Measurements from ENCODE around the gene ANTKMT.

Gene ANTKMT

GRCh38 chr16:708959-709358, 12.0 kb upstream of the ANTKMT start:
- TF ChIP-seq CSRNP3 (CRISPR knock-in tag; IDR thresholded peaks at IDR 0.05) (no peak), ZNF70 (CRISPR knock-in tag; IDR thresholded peaks at IDR 0.05) (no peak), TCF4 (CRISPR knock-in tag; IDR thresholded peaks at IDR 0.05; ENCODE audit: borderline replicate concordance) (no peak), SNAI2 (CRISPR knock-in tag; IDR thresholded peaks at IDR 0.05) (no peak), ISL1 (CRISPR knock-in tag; IDR thresholded peaks at IDR 0.05) (no peak), ZNF8 (CRISPR knock-in tag; IDR thresholded peaks at IDR 0.05) (no peak), CREB5 (CRISPR knock-in tag; IDR thresholded peaks at IDR 0.05; ENCODE audit: low read depth) (no peak), PATZ1 (CRISPR knock-in tag; IDR thresholded peaks at IDR 0.05; ENCODE audit: borderline replicate concordance) (no peak), BACH2 (CRISPR knock-in tag; IDR thresholded peaks at IDR 0.05; ENCODE audit: borderline replicate concordance) (no peak)
- ATAC-seq: no peak

GRCh38 chr16:709566-710499, 11.1 kb upstream of the ANTKMT start:
- ATAC-seq: peak; percentile 55
- no peak for TF ChIP-seq ZNF565 (CRISPR knock-in tag; conservative IDR thresholded peaks at IDR 0.05; ENCODE audit: low read depth)
- TF ChIP-seq SNAI2 (CRISPR knock-in tag; IDR thresholded peaks at IDR 0.05): no peak
- no peak for TF ChIP-seq TCF4 (CRISPR knock-in tag; IDR thresholded peaks at IDR 0.05; ENCODE audit: borderline replicate concordance)
- no peak for TF ChIP-seq OSR1 (CRISPR knock-in tag; IDR thresholded peaks at IDR 0.05)
- no peak for TF ChIP-seq CREB5 (CRISPR knock-in tag; IDR thresholded peaks at IDR 0.05; ENCODE audit: low read depth)
- no peak for TF ChIP-seq ZNF8 (CRISPR knock-in tag; IDR thresholded peaks at IDR 0.05)
- TF ChIP-seq ZNF70 (CRISPR knock-in tag; IDR thresholded peaks at IDR 0.05): no peak
- TF ChIP-seq ARNTL (CRISPR knock-in tag; IDR thresholded peaks at IDR 0.05; ENCODE audit: borderline replicate concordance, low read depth): no peak
- no peak for TF ChIP-seq PPARA (CRISPR knock-in tag; IDR thresholded peaks at IDR 0.05; ENCODE audit: borderline replicate concordance)
- TF ChIP-seq ZC3H10 (CRISPR knock-in tag; IDR thresholded peaks at IDR 0.05): no peak
- no peak for TF ChIP-seq TOX (CRISPR knock-in tag; IDR thresholded peaks at IDR 0.05; ENCODE audit: borderline replicate concordance)
- no peak for TF ChIP-seq CSRNP3 (CRISPR knock-in tag; IDR thresholded peaks at IDR 0.05)

DNA sequence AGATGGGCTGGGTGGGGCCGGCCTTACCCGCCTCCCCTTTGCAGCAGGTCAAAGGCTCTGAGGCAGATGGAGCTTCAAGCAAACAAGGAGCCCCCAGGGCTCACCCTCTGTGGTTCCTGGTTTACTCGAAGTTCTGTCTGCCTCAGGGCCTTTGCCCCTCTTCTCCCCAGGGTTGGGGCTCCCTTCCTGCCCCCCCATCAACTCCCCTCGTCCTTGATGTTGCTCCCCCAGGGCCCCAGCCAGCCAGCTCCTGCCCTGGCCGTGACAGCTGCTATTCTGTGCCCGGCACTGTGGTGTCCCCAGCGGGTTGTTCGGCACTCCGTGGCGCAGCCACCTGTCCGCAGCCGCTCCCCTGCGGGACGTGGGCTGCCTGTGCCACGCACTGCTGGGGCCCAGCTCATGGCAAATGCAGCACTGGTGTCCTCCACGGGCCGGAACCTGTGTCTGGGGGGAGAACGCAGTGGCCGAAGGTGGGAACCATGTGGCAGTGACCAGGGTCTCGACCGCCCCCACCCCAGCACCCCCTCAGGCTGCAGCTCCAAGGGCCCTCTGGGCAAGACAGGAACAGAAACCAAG, 10.4 kb upstream of the ANTKMT start:
- TF ChIP-seq ZFP3 (CRISPR knock-in tag; IDR thresholded peaks at IDR 0.05) (no peak), TCF4 (CRISPR knock-in tag; IDR thresholded peaks at IDR 0.05; ENCODE audit: borderline replicate concordance) (no peak), ZNF8 (CRISPR knock-in tag; IDR thresholded peaks at IDR 0.05) (no peak), PPARA (CRISPR knock-in tag; IDR thresholded peaks at IDR 0.05; ENCODE audit: borderline replicate concordance) (no peak), ZC3H10 (CRISPR knock-in tag; IDR thresholded peaks at IDR 0.05) (no peak), TOX (CRISPR knock-in tag; IDR thresholded peaks at IDR 0.05; ENCODE audit: borderline replicate concordance) (no peak), ZNF565 (CRISPR knock-in tag; conservative IDR thresholded peaks at IDR 0.05; ENCODE audit: low read depth) (no peak), OSR1 (CRISPR knock-in tag; IDR thresholded peaks at IDR 0.05) (no peak), RARB (CRISPR knock-in tag; IDR thresholded peaks at IDR 0.05) (no peak), ARNTL (CRISPR knock-in tag; IDR thresholded peaks at IDR 0.05; ENCODE audit: borderline replicate concordance, low read depth) (no peak), ZFP30 (CRISPR knock-in tag; IDR thresholded peaks at IDR 0.05) (no peak), PATZ1 (CRISPR knock-in tag; IDR thresholded peaks at IDR 0.05; ENCODE audit: borderline replicate concordance) (no peak), SNAI2 (CRISPR knock-in tag; IDR thresholded peaks at IDR 0.05) (no peak), POU6F1 (CRISPR knock-in tag; IDR thresholded peaks at IDR 0.05; ENCODE audit: borderline replicate concordance, low read depth) (no peak), BACH2 (CRISPR knock-in tag; IDR thresholded peaks at IDR 0.05; ENCODE audit: borderline replicate concordance) (no peak)
- ATAC-seq: no peak
